ENCODE data around the gene GSC2.

GRCh38 chr22:19199479-19199878 lies 49.4 kb upstream of the GSC2 start:
- TF ChIP-seq GABPA (IDR thresholded peaks at IDR 0.05 in 1 of 2, conservative IDR thresholded peaks at IDR 0.05 in 1 of 2) (no peak), CTCF (IDR thresholded peaks at IDR 0.05; ENCODE audit: low read depth, low read length, missing input control) (no peak), TAF1 (conservative IDR thresholded peaks at IDR 0.05) (no peak), YY1 (IDR thresholded peaks at IDR 0.05) (no peak), RAD21 (IDR thresholded peaks at IDR 0.05) (no peak)

Data from liver (tissue), 3 donors.